ENCODE results near the gene MAP3K15. TPM values are rescaled to one million over a fixed set of nuclear protein-coding genes. Genes with fewer than 3 reads are reported as not detected.

MAP3K15 gene
- total and polyA plus RNA-seq, 10 of the 15 experiments (the other 5 are each of a cell fraction or from before 2014, with no cell fraction given): 0.03 to 0.16 TPM; not detected in 8

GRCh38 chrX:19457662-19458061 lies 57.6 kb downstream of the MAP3K15 start:
- Histone ChIP-seq H3K4me2 (ENCODE audit: control insufficient read depth, insufficient read depth) (no peak overlapping the region), H3K4me3 (no peak overlapping the region), H3K9ac (ENCODE audit: control insufficient read depth, insufficient read depth, low read length) (no peak overlapping the region), H3K79me2 (ENCODE audit: control insufficient read depth, insufficient read depth, low read length) (no peaks in the 10 kb centered on the region), H2AFZ (ENCODE audit: control insufficient read depth, low read depth, low read length) (no peak overlapping the region), H3K9me3 (replicated peaks; ENCODE audit: control insufficient read depth, insufficient read depth, low read length) (no peaks in the 10 kb centered on the region), H3K36me3 (ENCODE audit: control insufficient read depth in 2 of 2, insufficient read depth in 2 of 2, low read length in 1 of 2) (no peaks in the 10 kb centered on the region), H3K27me3 (replicated peaks in 1 of 2; ENCODE audit: control insufficient read depth in 2 of 2, insufficient read depth in 2 of 2, low read length in 1 of 2) (no peaks in the 10 kb centered on the region; a peak in 1 of 4 replicates), H3K27ac (ENCODE audit: control insufficient read depth, insufficient read depth) (no peak overlapping the region), H3K4me1 (ENCODE audit: control insufficient read depth, insufficient read depth, low read length) (no peaks in the 10 kb centered on the region), H4K20me1 (ENCODE audit: control insufficient read depth, insufficient read depth) (no peaks in the 10 kb centered on the region)
- no TSS peak for BruUV-seq (replicated peaks)
- intact Hi-C loops (cut with micrococcal nuclease; ENCODE audit: unreplicated experiment) (no loop called here), in situ Hi-C loops (cut with MboI) (loop anchor here (10.0 kb wide), 1 partner anchor 63 kb away; no protein-coding TSS in a partner anchor)
- no peak for FAIRE-seq
- RAD21 ChIA-PET (ENCODE audit: unreplicated experiment): no interaction called here
- ATAC-seq: no peak
- no peak for DNase-seq (ENCODE audit: low read depth, low spot score)
- WGBS (ENCODE audit: insufficient coverage, insufficient replicate concordance, low lambda C conversion rate, missing lambda C conversion rate): 21% methylated on average over 4 of the region's 4 CpGs
- CTCF ChIA-PET: no interaction called here
- SMC1A ChIA-PET (ENCODE audit: uncharacterized antibody, unreplicated experiment): no interaction called here
- TF ChIP-seq SRF (IDR thresholded peaks at IDR 0.05; ENCODE audit: low read depth in 2 of 2, low read length in 2 of 2) (no peak), ATF7 (IDR thresholded peaks at IDR 0.05; ENCODE audit: low read depth) (no peak), ETV6 (conservative IDR thresholded peaks at IDR 0.05 in 1 of 2, IDR thresholded peaks at IDR 0.05 in 1 of 2; ENCODE audit: borderline replicate concordance in 1 of 2, low read depth in 1 of 2) (no peak), TCF12 (IDR thresholded peaks at IDR 0.05; ENCODE audit: low read depth, low read length) (no peak), NR2F1 (conservative IDR thresholded peaks at IDR 0.05) (no peak), MTA2 (IDR thresholded peaks at IDR 0.05; ENCODE audit: low read depth) (no peak)
- TF ChIP-seq, protein P1, sequence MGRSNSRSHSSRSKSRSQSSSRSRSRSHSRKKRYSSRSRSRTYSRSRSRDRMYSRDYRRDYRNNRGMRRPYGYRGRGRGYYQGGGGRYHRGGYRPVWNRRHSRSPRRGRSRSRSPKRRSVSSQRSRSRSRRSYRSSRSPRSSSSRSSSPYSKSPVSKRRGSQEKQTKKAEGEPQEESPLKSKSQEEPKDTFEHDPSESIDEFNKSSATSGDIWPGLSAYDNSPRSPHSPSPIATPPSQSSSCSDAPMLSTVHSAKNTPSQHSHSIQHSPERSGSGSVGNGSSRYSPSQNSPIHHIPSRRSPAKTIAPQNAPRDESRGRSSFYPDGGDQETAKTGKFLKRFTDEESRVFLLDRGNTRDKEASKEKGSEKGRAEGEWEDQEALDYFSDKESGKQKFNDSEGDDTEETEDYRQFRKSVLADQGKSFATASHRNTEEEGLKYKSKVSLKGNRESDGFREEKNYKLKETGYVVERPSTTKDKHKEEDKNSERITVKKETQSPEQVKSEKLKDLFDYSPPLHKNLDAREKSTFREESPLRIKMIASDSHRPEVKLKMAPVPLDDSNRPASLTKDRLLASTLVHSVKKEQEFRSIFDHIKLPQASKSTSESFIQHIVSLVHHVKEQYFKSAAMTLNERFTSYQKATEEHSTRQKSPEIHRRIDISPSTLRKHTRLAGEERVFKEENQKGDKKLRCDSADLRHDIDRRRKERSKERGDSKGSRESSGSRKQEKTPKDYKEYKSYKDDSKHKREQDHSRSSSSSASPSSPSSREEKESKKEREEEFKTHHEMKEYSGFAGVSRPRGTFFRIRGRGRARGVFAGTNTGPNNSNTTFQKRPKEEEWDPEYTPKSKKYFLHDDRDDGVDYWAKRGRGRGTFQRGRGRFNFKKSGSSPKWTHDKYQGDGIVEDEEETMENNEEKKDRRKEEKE (IDR thresholded peaks at IDR 0.05): no peak
- POLR2A ChIA-PET: no interaction called here
